Esophagus squamous epithelium (tissue), 4 donors: Measurements from ENCODE around the gene AAGAB.

ENCODE experiments used
- CTCF ChIP-seq, 6 experiments: fragments of 450-650 bp in 4 of 6; fragments of 200-600 bp in 2 of 6; sonication (generic) in 2 of 6; IDR thresholded peaks; one replicate each; pipeline ENCODE4 v1.5.1; 2016 to 2019; ENCODE audit warnings: antibody characterized with exemption in 6 of 6, mild to moderate bottlenecking in 4 of 6, moderate library complexity in 4 of 6
- POLR2A ChIP-seq, 4 donors: fragments of 450-650 bp; IDR thresholded peaks; one replicate each; pipeline ENCODE4 v1.6.1; 2017; ENCODE audit warnings: antibody characterized with exemption in 4 of 4, mild to moderate bottlenecking in 4 of 4, moderate library complexity in 3 of 4

GRCh38 chr15:67183443-67184169 lies 70.9 kb downstream of the AAGAB start:
- no peak for TF ChIP-seq CTCF (IDR thresholded peaks at IDR 0.05)
- TF ChIP-seq POLR2A (IDR thresholded peaks at IDR 0.05), result no peak
